HEK293T (cell line): ENCODE results near the gene GRIK4.

Experiments used
- FOXK2 ChIP-seq: fragments of 450-650 bp; IDR thresholded peaks from 2 replicates; pipeline ENCODE4 v1.6.1; 2016; ENCODE audit warnings: mild to moderate bottlenecking
- FOXM1 ChIP-seq: fragments of 450-650 bp; IDR thresholded peaks from 2 replicates; pipeline ENCODE4 v1.6.1; 2017; ENCODE audit warnings: mild to moderate bottlenecking, borderline replicate concordance
- NFRKB ChIP-seq: fragments of 450-650 bp; IDR thresholded peaks from 2 replicates; pipeline ENCODE4 v1.6.1; 2016; ENCODE audit warnings: mild to moderate bottlenecking, moderate library complexity
- SP1 ChIP-seq: fragments of 450-650 bp; IDR thresholded peaks from 2 replicates; pipeline ENCODE4 v1.6.1; 2017
- TARDBP ChIP-seq: fragments of 450-650 bp; IDR thresholded peaks from 2 replicates; pipeline ENCODE4 v1.6.1; 2016
- ZNF384 ChIP-seq: fragments of 450-650 bp; IDR thresholded peaks from 2 replicates; pipeline ENCODE4 v1.6.1; 2016

DNA sequence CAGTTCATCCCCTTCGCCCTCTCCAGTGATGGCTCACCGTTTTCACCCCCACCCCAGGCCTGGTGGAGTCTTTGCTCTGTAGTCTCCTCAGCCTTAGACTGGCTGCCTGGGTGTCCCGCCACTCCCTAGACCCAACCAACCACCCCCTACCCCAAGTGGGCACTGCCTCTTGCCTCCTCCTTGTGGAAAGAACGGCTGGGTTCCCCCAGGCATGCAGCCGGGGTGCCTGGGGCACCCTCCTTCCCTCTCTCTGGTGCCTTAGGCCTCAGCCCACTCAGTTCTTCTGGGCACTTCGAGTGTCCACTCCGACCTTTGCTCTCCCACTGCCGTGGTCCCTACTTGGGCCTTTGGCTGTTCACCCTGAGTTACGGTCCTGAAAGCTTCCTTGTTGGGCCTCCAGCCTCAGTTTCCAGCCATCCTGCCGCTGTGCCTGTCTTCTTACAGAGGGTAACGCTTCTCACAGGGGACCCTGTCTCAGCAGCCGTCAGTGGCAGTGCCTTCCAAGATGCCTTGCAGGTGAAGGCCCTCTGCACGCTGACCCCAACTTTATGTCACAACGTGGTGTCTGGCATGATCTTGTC lies 3.1 kb downstream of the GRIK4 start:
- no peak for TF ChIP-seq SP1
- no peak for TF ChIP-seq ZNF384
- no peak for TF ChIP-seq FOXM1
- TF ChIP-seq FOXK2 = no peak
- no peak for TF ChIP-seq NFRKB
- TF ChIP-seq TARDBP = no peak
